Neural progenitor cell (in vitro differentiated cells): ENCODE data around the gene RBM17. TPM values are rescaled to one million over a fixed set of nuclear protein-coding genes. Genes with fewer than 3 reads are reported as not detected.

Experiments used
- DNase-seq: peaks from one replicate; pipeline ENCODE4 v3.0.0-alpha.2; 2016; ENCODE audit warnings: low spot score
- H2AFZ ChIP-seq: fragments of 200-600 bp; sonication (generic); replicated peaks from 2 replicates; pipeline ENCODE4 v1.6.1; 2016; ENCODE audit warnings: antibody characterized with exemption
- H3F3A ChIP-seq: fragments of 200-600 bp; sonication (generic); 2 replicates; pipeline ENCODE4 v1.6.1; 2016; ENCODE audit warnings: antibody characterized with exemption, low read depth
- H3K27ac ChIP-seq: fragments of 200-600 bp; sonication (generic); 2 replicates; pipeline ENCODE4 v1.5.1; 2016; ENCODE audit warnings: mild to moderate bottlenecking
- H3K27me3 ChIP-seq: fragments of 200-600 bp; sonication (generic); 2 replicates; pipeline ENCODE4 v1.6.1; 2016; ENCODE audit warnings: mild to moderate bottlenecking, moderate library complexity
- H3K36me3 ChIP-seq: fragments of 200-600 bp; sonication (generic); 2 replicates; pipeline ENCODE4 v1.5.1; 2016
- H3K4me1 ChIP-seq: fragments of 200-600 bp; sonication (generic); 2 replicates; pipeline ENCODE4 v1.6.1; 2016; ENCODE audit warnings: mixed run types
- H3K4me2 ChIP-seq: fragments of 200-600 bp; sonication (generic); 2 replicates; pipeline ENCODE4 v1.6.1; 2016
- H3K4me3 ChIP-seq: fragments of 200-600 bp; sonication (generic); 2 replicates; pipeline ENCODE4 v1.5.1; 2016
- H3K79me2 ChIP-seq: fragments of 200-600 bp; sonication (generic); 2 replicates; pipeline ENCODE4 v1.6.1; 2016; ENCODE audit warnings: low read depth
- H3K9ac ChIP-seq: fragments of 200-600 bp; sonication (generic); 2 replicates; pipeline ENCODE4 v1.6.1; 2016
- H3K9me3 ChIP-seq: fragments of 200-600 bp; sonication (generic); 2 replicates; pipeline ENCODE4 v1.5.1; 2016; ENCODE audit warnings: low read depth
- H4K20me1 ChIP-seq: fragments of 200-600 bp; sonication (generic); 2 replicates; pipeline ENCODE4 v1.6.1; 2016; ENCODE audit warnings: low read depth
- H3K27ac Mint-ChIP-seq: 3 replicates; pipeline ENCODE4 v1.8.0; 2021; ENCODE audit warnings: mixed read lengths
- H3K27me3 Mint-ChIP-seq: 2 replicates; pipeline ENCODE4 v1.8.0; 2022; ENCODE audit warnings: low read depth, mild to moderate bottlenecking, inconsistent platforms, moderate library complexity, mixed read lengths; ENCODE audit not compliant: insufficient read depth
- H3K36me3 Mint-ChIP-seq: 3 replicates; pipeline ENCODE4 v1.8.0; 2021; ENCODE audit warnings: mixed read lengths
- H3K4me1 Mint-ChIP-seq: 3 replicates; pipeline ENCODE4 v1.8.0; 2021; ENCODE audit warnings: mixed read lengths
- H3K4me3 Mint-ChIP-seq: 3 replicates; pipeline ENCODE4 v1.8.0; 2021; ENCODE audit warnings: mild to moderate bottlenecking, moderate library complexity, mixed read lengths
- H3K9me3 Mint-ChIP-seq: 3 replicates; pipeline ENCODE4 v1.8.0; 2020; ENCODE audit warnings: mixed read lengths
- CTCF ChIP-seq: fragments of 200-600 bp; sonication (generic); IDR thresholded peaks from 2 replicates; pipeline ENCODE4 v1.5.1; 2017; ENCODE audit warnings: antibody characterized with exemption, mild to moderate bottlenecking
- EZH2 ChIP-seq: fragments of 200-600 bp; sonication (generic); IDR thresholded peaks from 2 replicates; pipeline ENCODE4 v1.6.1; 2017; ENCODE audit warnings: antibody characterized with exemption, mild to moderate bottlenecking, moderate library complexity
- EZH2phosphoT487 ChIP-seq: fragments of 200-600 bp; sonication (generic); IDR thresholded peaks from 2 replicates; pipeline ENCODE4 v1.6.1; 2017; ENCODE audit warnings: antibody characterized with exemption
- total RNA-seq: library from RNA; depleted of rRNA; stranded (reverse); fragments of >200 nt; gene quantifications from 2 replicates; pipeline ENCODE4 v1.2.3, GENCODE V29; 2015; ENCODE audit warnings: low replicate concordance

RBM17 gene
- total RNA-seq, 1 donor from 2014 or later: 73.6 TPM

GRCh38 chr10:6136215-6137201 is 47.7 kb downstream of the RBM17 start:
- Histone ChIP-seq H4K20me1 (no peaks in the 10 kb centered on the region), H3K9ac (no peak overlapping the region), H3K9me3 (no peaks in the 10 kb centered on the region), H3K4me1 (peaks cover 21% of the 10 kb centered on the region), H3K27ac (no peak overlapping the region), H3K36me3 (no peaks in the 10 kb centered on the region), H3K4me2 (no peak overlapping the region), H3K4me3 (no peak overlapping the region), H2AFZ (no peak overlapping the region), H3F3A (peaks cover 6% of the 10 kb centered on the region), H3K27me3 (no peaks in the 10 kb centered on the region), H3K79me2 (no peaks in the 10 kb centered on the region)
- Mint-ChIP-seq H3K4me3 (no peak overlapping the region), H3K27ac (no peak overlapping the region), H3K4me1 (peaks cover 32% of the 10 kb centered on the region), H3K27me3 (peaks cover 4% of the 10 kb centered on the region), H3K36me3 (no peaks in the 10 kb centered on the region), H3K9me3 (no peaks in the 10 kb centered on the region)
- no peak for TF ChIP-seq EZH2
- no peak for TF ChIP-seq CTCF
- TF ChIP-seq EZH2phosphoT487: no peak
- DNase-seq: no peak

GRCh38 chr10:6138456-6138855 is 49.6 kb downstream of the RBM17 start:
- no peak for DNase-seq
- peaks cover 14% of the 10 kb centered on the region for H3F3A ChIP-seq
- Mint-ChIP-seq H3K36me3 (no peaks in the 10 kb centered on the region), H3K4me3 (no peak overlapping the region), H3K27me3 (peaks cover 12% of the 10 kb centered on the region), H3K9me3 (no peaks in the 10 kb centered on the region), H3K4me1 (peaks cover 48% of the 10 kb centered on the region), H3K27ac (no peak overlapping the region)
- H3K9ac ChIP-seq: no peak overlapping the region
- H3K4me3 ChIP-seq: no peak overlapping the region
- TF ChIP-seq CTCF: no peak
- TF ChIP-seq EZH2phosphoT487: no peak
- no peak for TF ChIP-seq EZH2
- H3K79me2 ChIP-seq: no peaks in the 10 kb centered on the region
- peaks cover 35% of the 10 kb centered on the region for H3K4me1 ChIP-seq
- H3K27me3 ChIP-seq: peaks cover 3% of the 10 kb centered on the region
- H2AFZ ChIP-seq: no peak overlapping the region
- no peaks in the 10 kb centered on the region for H3K9me3 ChIP-seq
- H4K20me1 ChIP-seq: no peaks in the 10 kb centered on the region
- no peak overlapping the region for H3K4me2 ChIP-seq
- no peaks in the 10 kb centered on the region for H3K36me3 ChIP-seq
- H3K27ac ChIP-seq: no peak overlapping the region

GRCh38 chr10:6139470-6139869 is 50.6 kb downstream of the RBM17 start:
- peaks cover 37% of the 10 kb centered on the region for H3K4me1 ChIP-seq
- no peak overlapping the region for H3K4me3 ChIP-seq
- Mint-ChIP-seq H3K27me3 (peaks cover 16% of the 10 kb centered on the region), H3K4me3 (no peak overlapping the region), H3K36me3 (no peaks in the 10 kb centered on the region), H3K4me1 (peaks cover 48% of the 10 kb centered on the region), H3K27ac (no peak overlapping the region), H3K9me3 (no peaks in the 10 kb centered on the region)
- no peaks in the 10 kb centered on the region for H3K79me2 ChIP-seq
- TF ChIP-seq EZH2 (no peak), CTCF (no peak), EZH2phosphoT487 (no peak)
- peaks cover 17% of the 10 kb centered on the region for H3F3A ChIP-seq
- H3K27ac ChIP-seq: no peak overlapping the region
- H4K20me1 ChIP-seq: no peaks in the 10 kb centered on the region
- peaks cover 13% of the 10 kb centered on the region for H3K27me3 ChIP-seq
- no peaks in the 10 kb centered on the region for H3K9me3 ChIP-seq
- no peaks in the 10 kb centered on the region for H3K36me3 ChIP-seq
- no peak overlapping the region for H2AFZ ChIP-seq
- DNase-seq: no peak
- no peak overlapping the region for H3K9ac ChIP-seq
- H3K4me2 ChIP-seq: no peak overlapping the region
